Measurements from ENCODE around the gene SIPA1L3.

The SIPA1L3 gene

DNA sequence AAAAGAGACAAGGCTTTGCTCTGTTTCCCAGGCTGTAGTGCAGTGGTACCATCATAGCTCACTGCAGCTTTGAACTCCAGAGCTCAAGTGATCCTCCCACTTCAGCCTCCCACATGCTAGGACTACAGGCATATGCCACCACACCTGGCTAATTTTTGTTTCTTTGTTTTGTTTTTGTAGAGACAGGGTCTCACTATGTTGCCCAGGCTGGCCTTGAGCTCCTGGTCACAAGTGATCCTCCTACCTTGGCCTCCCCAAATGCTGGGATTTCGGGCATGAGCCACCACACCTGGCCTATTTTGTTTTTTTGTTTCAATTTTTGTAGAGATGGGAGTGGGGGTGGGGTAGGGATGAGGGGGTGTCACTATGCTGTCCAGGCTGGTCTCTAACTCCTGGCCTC is 7.6 kb upstream of the SIPA1L3 start:
- H3K4me3 ChIP-seq (ENCODE audit: low read length): no peak overlapping the region
- no peak for DNase-seq (ENCODE audit: low read depth)
- TF ChIP-seq, protein P1, sequence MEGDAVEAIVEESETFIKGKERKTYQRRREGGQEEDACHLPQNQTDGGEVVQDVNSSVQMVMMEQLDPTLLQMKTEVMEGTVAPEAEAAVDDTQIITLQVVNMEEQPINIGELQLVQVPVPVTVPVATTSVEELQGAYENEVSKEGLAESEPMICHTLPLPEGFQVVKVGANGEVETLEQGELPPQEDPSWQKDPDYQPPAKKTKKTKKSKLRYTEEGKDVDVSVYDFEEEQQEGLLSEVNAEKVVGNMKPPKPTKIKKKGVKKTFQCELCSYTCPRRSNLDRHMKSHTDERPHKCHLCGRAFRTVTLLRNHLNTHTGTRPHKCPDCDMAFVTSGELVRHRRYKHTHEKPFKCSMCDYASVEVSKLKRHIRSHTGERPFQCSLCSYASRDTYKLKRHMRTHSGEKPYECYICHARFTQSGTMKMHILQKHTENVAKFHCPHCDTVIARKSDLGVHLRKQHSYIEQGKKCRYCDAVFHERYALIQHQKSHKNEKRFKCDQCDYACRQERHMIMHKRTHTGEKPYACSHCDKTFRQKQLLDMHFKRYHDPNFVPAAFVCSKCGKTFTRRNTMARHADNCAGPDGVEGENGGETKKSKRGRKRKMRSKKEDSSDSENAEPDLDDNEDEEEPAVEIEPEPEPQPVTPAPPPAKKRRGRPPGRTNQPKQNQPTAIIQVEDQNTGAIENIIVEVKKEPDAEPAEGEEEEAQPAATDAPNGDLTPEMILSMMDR (conservative IDR thresholded peaks at IDR 0.05; ENCODE audit: low read length): no peak

DNA sequence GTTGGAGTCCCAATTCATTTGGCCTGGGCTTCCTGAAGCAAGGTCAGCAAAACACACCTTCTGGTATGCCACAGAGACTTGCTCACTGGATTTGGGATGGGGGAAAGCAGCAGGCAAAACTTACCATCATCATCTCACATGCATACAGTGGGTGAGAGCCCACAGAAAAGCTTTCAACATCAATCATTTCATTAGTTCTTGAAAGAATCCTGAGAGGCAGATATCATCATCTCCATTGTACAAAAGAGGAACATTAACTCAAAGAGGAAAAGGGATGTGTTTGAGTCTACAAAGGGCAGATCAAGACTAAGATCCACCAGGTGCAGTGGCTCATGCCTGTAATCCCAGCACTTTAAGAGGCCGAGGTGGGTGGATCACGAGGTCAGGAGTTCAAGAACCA is 7.0 kb upstream of the SIPA1L3 start:
- TF ChIP-seq, protein P1 (conservative IDR thresholded peaks at IDR 0.05; ENCODE audit: low read length): no peak
- H3K4me3 ChIP-seq (ENCODE audit: low read length): no peak overlapping the region
- no peak for DNase-seq (ENCODE audit: low read depth)

DNA sequence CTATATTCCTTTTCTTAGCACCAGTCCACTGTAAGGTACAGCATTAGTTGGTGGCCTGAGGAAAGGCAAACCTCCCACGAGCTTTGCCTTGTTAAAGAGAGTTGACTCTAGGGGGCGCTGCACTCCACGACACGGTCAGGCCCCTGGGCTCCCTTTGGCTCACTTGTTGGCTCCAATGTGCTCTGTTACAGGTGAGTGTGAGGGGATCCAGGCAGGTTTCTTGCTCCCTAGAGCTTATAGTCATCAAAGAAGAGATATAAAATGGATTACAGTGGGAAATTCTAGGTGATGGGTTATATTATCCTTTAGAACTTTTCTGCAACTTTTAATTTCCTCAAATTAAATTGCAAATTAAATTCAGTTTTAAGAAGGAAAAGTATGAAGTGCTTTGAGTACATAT is 4.3 kb upstream of the SIPA1L3 start:
- DNase-seq (ENCODE audit: low read depth): peak; percentile 62
- TF ChIP-seq, protein P1 (conservative IDR thresholded peaks at IDR 0.05; ENCODE audit: low read length): peak; percentile 84
- no peak overlapping the region for H3K4me3 ChIP-seq (ENCODE audit: low read length)

DNA sequence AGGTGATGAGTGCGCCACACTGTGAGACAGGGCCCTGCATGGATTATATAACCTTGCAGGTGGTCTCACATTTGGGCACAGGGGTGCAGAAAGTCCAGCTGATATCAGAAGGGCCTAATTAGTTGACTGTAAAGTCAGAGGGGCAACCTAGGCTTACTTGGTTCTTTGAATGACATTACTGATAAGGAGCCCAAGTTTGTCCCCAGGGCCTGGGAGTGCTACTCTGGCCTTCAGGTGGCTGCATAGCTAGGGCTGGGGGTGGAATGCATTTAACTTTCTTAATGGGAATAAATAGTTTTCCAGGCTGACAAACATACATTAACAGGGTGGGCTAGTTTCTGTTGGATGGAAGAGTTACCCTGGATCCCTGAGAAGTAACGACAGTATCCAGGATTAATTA is 3.9 kb upstream of the SIPA1L3 start:
- DNase-seq (ENCODE audit: low read depth): no peak
- H3K4me3 ChIP-seq (ENCODE audit: low read length): no peak overlapping the region
- TF ChIP-seq, protein P1 (conservative IDR thresholded peaks at IDR 0.05; ENCODE audit: low read length): no peak

DNA sequence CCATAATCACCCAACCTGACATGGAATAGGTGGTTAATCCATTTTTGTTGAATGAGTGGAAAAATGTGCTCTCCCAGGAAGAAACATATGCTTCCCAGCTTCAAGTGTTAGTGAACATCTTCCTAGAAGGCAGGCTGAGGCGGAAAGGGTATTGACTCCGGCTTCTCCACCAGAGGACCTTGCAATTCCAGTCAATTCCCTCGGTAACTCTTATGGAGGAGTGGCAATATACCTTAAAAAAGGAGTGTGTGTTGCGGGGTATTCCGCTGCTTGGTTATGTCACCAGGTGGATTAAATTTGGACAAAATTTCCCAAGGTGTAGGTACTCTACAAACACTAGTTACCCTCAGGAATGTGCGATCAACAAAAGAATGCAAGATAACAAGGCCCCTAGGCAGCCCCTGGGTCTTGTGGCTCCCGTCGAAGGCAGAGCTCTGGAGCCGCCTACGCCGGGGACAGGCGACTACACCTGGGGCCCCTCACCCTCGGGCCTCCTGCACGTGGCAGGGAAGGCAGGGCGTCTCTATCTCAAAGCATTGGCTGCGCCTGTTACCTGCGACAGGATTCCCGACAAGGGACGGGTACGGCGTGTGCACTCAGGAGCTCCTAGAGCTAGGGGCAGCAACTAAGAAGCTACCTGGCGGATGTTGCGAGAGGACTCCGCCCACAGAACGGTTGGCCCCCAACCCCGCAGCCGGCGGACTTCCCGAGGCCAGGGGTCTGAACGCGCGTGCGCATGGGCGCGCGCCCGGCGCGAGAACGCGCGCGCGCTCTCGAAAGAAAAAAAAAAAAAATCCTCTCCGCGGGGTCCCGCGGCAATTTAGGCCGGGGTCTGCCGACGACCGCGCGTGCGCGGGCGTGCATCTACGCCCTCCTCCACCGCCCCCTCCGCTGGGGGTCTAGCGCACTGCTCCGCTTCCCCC is 801 bp upstream of the SIPA1L3 start, which contains the start of gene WDR87:
TSS of gene WDR87 (minus strand) at position 649 of the 923 bp plus-strand sequence. CDS start 8,355 bp downstream, outside the sequence.
- TF ChIP-seq, protein P1 (conservative IDR thresholded peaks at IDR 0.05; ENCODE audit: low read length): peak; percentile 14
- DNase-seq (ENCODE audit: low read depth): peak; percentile 6
- H3K4me3 ChIP-seq (ENCODE audit: low read length): peak within 1 kb of the TSS; percentile 98

DNA sequence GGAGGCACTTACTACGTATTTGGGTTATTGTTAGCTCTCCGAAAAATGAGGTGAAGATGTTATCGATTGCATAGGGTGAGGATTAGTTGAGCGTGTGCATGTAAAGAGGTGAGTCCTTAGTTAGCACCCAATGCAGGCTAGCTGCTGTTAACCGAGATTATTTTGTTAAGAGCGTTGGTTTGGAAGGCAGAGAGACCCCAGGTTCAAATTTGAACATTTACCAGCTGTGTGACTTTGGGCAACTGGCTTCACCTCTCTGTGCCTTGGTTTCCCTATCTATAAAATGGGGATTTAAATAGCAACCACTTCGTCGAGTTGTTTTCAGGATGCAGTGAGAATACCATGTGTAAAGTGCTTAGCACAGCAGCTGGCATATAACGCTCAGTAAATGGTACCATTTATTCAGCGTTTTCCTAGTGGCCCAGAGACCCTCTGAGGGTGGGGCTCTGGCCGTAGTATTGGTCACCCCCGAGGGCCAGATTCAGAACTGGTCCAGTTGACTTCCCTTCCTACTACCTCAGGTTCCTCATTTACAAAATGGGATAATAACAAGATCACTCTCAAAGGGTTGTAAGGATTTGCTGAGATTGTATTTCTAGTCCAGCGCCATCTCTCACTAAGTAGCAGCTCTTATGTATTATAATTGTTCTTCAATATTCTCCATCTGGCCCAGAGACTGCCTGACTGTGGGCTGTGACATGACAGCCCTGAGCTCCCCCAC is 887 bp downstream of the SIPA1L3 start:
- TF ChIP-seq, protein P1 (conservative IDR thresholded peaks at IDR 0.05; ENCODE audit: low read length): no peak
- peak; percentile 12 for DNase-seq (ENCODE audit: low read depth)

More for the DNA sequence above, 887 bp downstream of the SIPA1L3 start:
- H3K4me3 ChIP-seq (ENCODE audit: low read length): peak overlapping the region; percentile 98

All from AG10803 (cell line).